HepG2 (cell line): Measurements from ENCODE around the gene KHNYN. TPM values are rescaled to one million over a fixed set of nuclear protein-coding genes. Genes with fewer than 3 reads are reported as not detected.

ENCODE experiments used
- HNF4G ChIP-seq, 2 experiments: sonication (generic) in 1 of 2; formaldehyde crosslinking in 1 of 2; IDR thresholded peaks; 2 replicates each; pipeline versions ENCODE4 v1.4.0 to v1.6.1; 2011 to 2020; ENCODE audit warnings: borderline replicate concordance in 2 of 2, low read depth in 2 of 2, mild to moderate bottlenecking in 2 of 2, low read length in 1 of 2, missing genetic modification reagents in 1 of 2, moderate library complexity in 1 of 2
- HNRNPK ChIP-seq: fragments of 200-400 bp; formaldehyde crosslinking; IDR thresholded peaks from 2 replicates; pipeline ENCODE4 v1.6.1; 2018; ENCODE audit warnings: low read length, low read depth, moderate library complexity, mild to moderate bottlenecking; ENCODE audit not compliant: poor library complexity, severe bottlenecking
- MEIS1 ChIP-seq: sonication (generic); formaldehyde crosslinking; IDR thresholded peaks from 2 replicates; pipeline ENCODE4 v1.9.0; 2021; ENCODE audit warnings: mild to moderate bottlenecking, missing genetic modification reagents, moderate library complexity, borderline replicate concordance
- MZF1 ChIP-seq: sonication (generic); formaldehyde crosslinking; IDR thresholded peaks from 2 replicates; pipeline ENCODE4 v1.8.1; 2023; ENCODE audit warnings: mild to moderate bottlenecking, missing genetic modification reagents, borderline replicate concordance
- NONO ChIP-seq, 2 experiments: fragments of 450-650 bp in 1 of 2; sonication (generic) in 1 of 2; formaldehyde crosslinking in 1 of 2; IDR thresholded peaks in 1 of 2; conservative IDR thresholded peaks in 1 of 2; 2 replicates each; pipeline versions ENCODE4 v1.6.1 to v1.8.0; 2017 to 2022; ENCODE audit warnings: mild to moderate bottlenecking in 1 of 2, missing genetic modification reagents in 1 of 2, moderate library complexity in 1 of 2
- PPARG ChIP-seq: conservative IDR thresholded peaks from 2 replicates; pipeline ENCODE4 v1.6.1; 2016; ENCODE audit warnings: missing biosample characterization, missing genetic modification reagents
- TARDBP ChIP-seq: sonication (generic); formaldehyde crosslinking; IDR thresholded peaks from 2 replicates; pipeline ENCODE4 v1.8.0; 2022; ENCODE audit warnings: mild to moderate bottlenecking, missing genetic modification reagents
- YY1 ChIP-seq: IDR thresholded peaks from 2 replicates; pipeline ENCODE4 v1.6.1; 2011; ENCODE audit warnings: low read length, low read depth, moderate library complexity, mild to moderate bottlenecking; ENCODE audit not compliant: insufficient read depth, insufficient replicate concordance
- ZBTB42 ChIP-seq: sonication (generic); formaldehyde crosslinking; IDR thresholded peaks from 2 replicates; pipeline ENCODE4 v1.5.0; 2020; ENCODE audit warnings: mild to moderate bottlenecking, missing genetic modification reagents
- ZNF530 ChIP-seq: sonication (generic); formaldehyde crosslinking; IDR thresholded peaks from 2 replicates; pipeline ENCODE4 v1.5.0; 2020; ENCODE audit warnings: low read depth, mild to moderate bottlenecking, missing genetic modification reagents
- ZNF543 ChIP-seq: sonication (generic); formaldehyde crosslinking; IDR thresholded peaks from 2 replicates; pipeline ENCODE4 v1.4.0; 2020; ENCODE audit warnings: mild to moderate bottlenecking, missing genetic modification reagents
- ZNF737 ChIP-seq: sonication (generic); formaldehyde crosslinking; IDR thresholded peaks from 2 replicates; pipeline ENCODE4 v1.5.0; 2020; ENCODE audit warnings: missing genetic modification reagents, mild to moderate bottlenecking, borderline replicate concordance
- polyA plus RNA-seq, 8 experiments: library from polyadenylated mRNA; depleted of rRNA in 3 of 8; stranded (reverse) in 7 of 8; unstranded in 1 of 8; fragments of >200 nt; fragmentation: Illumina TruSeq in 4 of 8; extraction: Trizol in 4 of 8; gene quantifications; 2 replicates each; pipeline versions ENCODE4 v1.2.1 to v1.2.3, GENCODE V29; 2011 to 2016; ENCODE audit warnings: low read depth in 4 of 8, missing spikeins in 1 of 8, mixed read lengths in 1 of 8; ENCODE audit not compliant: insufficient read depth in 1 of 8
- total RNA-seq, 5 experiments: library from RNA; depleted of rRNA; stranded (reverse); fragments of >200 nt; fragmentation: Illumina TruSeq; extraction: Trizol; gene quantifications; 2 replicates each; pipeline ENCODE4 v1.2.3, GENCODE V29; 2016; ENCODE audit warnings: low read depth in 1 of 5
- TF ChIP-seq, protein P1 (sequence below): sonication (generic); formaldehyde crosslinking; IDR thresholded peaks from 2 replicates; pipeline ENCODE4 v1.5.1; 2020; ENCODE audit warnings: missing genetic modification reagents, mild to moderate bottlenecking, borderline replicate concordance
- TF ChIP-seq, protein P2 (sequence below): sonication (generic); formaldehyde crosslinking; IDR thresholded peaks from 2 replicates; pipeline ENCODE4 v1.5.1; 2020; ENCODE audit warnings: mild to moderate bottlenecking, missing genetic modification reagents, moderate library complexity
- TF ChIP-seq, protein P3 (sequence below): sonication (generic); formaldehyde crosslinking; IDR thresholded peaks from 2 replicates; pipeline ENCODE4 v1.4.0; 2020; ENCODE audit warnings: missing genetic modification reagents
- TF ChIP-seq, protein P4 (sequence below): sonication (generic); formaldehyde crosslinking; IDR thresholded peaks from 2 replicates; pipeline ENCODE4 v1.4.0; 2020; ENCODE audit warnings: mild to moderate bottlenecking, missing genetic modification reagents
- TF ChIP-seq, protein P5 (sequence below): sonication (generic); formaldehyde crosslinking; IDR thresholded peaks from 2 replicates; pipeline ENCODE4 v1.8.0; 2022; ENCODE audit warnings: missing genetic modification reagents, mild to moderate bottlenecking, moderate library complexity, borderline replicate concordance
- TF ChIP-seq, protein P6 (sequence below): sonication (generic); formaldehyde crosslinking; IDR thresholded peaks from 2 replicates; pipeline ENCODE4 v1.4.0; 2020; ENCODE audit warnings: missing genetic modification reagents

KHNYN gene
- total and polyA plus RNA-seq, 2 of the 13 experiments (the other 11 are each of a cell fraction or from before 2014, with no cell fraction given): 52.8 to 75.7 TPM

DNA sequence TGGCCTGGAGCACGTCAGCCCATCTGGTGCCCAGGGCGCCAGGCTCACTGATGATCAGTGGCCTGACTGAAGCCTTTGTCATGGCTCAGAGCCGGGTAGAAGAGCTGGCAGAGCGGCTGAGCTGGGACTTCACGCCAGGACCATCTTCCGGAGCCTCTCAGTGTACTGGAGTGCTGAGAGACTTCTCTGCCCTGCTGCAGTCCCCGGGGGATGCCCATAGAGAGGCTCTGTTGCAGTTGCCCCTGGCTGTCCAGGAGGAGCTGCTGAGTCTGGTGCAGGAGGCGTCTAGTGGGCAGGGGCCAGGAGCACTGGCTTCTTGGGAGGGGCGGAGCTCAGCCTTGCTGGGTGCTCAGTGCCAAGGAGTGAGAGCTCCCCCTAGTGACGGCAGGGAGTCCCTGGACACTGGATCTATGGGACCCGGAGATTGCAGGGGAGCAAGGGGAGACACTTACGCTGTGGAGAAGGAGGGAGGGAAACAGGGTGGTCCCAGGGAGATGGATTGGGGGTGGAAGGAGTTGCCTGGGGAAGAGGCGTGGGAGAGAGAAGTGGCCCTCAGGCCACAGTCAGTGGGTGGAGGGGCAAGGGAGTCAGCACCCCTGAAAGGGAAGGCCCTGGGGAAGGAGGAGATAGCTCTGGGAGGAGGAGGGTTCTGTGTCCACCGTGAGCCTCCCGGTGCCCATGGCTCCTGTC, 2.0 kb downstream of the KHNYN start (continued):
- TF ChIP-seq, protein P1, sequence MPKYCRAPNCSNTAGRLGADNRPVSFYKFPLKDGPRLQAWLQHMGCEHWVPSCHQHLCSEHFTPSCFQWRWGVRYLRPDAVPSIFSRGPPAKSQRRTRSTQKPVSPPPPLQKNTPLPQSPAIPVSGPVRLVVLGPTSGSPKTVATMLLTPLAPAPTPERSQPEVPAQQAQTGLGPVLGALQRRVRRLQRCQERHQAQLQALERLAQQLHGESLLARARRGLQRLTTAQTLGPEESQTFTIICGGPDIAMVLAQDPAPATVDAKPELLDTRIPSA (CRISPR knock-in tag): no peak
- TF ChIP-seq PPARG (CRISPR knock-in tag): peak; percentile 55; the same call in 1 of the 2 replicates
- TF ChIP-seq, protein P2, sequence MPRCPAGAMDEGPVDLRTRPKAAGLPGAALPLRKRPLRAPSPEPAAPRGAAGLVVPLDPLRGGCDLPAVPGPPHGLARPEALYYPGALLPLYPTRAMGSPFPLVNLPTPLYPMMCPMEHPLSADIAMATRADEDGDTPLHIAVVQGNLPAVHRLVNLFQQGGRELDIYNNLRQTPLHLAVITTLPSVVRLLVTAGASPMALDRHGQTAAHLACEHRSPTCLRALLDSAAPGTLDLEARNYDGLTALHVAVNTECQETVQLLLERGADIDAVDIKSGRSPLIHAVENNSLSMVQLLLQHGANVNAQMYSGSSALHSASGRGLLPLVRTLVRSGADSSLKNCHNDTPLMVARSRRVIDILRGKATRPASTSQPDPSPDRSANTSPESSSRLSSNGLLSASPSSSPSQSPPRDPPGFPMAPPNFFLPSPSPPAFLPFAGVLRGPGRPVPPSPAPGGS (CRISPR knock-in tag): peak; percentile 12; the same call in 1 of the 2 replicates
- TF ChIP-seq, protein P3, sequence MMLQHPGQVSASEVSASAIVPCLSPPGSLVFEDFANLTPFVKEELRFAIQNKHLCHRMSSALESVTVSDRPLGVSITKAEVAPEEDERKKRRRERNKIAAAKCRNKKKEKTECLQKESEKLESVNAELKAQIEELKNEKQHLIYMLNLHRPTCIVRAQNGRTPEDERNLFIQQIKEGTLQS: no peak
- no peak; the same call in 1 of the 2 replicates for TF ChIP-seq MEIS1 (CRISPR knock-in tag)
- no peak for TF ChIP-seq HNF4G (IDR thresholded peaks at IDR 0.05; ENCODE audit: borderline replicate concordance, low read depth, low read length)
- TF ChIP-seq HNF4G (CRISPR knock-in tag; IDR thresholded peaks at IDR 0.05; ENCODE audit: borderline replicate concordance, low read depth): peak; percentile 69; the same call in 1 of the 2 replicates
- TF ChIP-seq MZF1: no peak
- peak; percentile 46 for TF ChIP-seq TARDBP (CRISPR knock-in tag)
- TF ChIP-seq NONO (IDR thresholded peaks at IDR 0.05): no peak
- peak; percentile 96 for TF ChIP-seq NONO (CRISPR knock-in tag; conservative IDR thresholded peaks at IDR 0.05)
- TF ChIP-seq, protein P4, sequence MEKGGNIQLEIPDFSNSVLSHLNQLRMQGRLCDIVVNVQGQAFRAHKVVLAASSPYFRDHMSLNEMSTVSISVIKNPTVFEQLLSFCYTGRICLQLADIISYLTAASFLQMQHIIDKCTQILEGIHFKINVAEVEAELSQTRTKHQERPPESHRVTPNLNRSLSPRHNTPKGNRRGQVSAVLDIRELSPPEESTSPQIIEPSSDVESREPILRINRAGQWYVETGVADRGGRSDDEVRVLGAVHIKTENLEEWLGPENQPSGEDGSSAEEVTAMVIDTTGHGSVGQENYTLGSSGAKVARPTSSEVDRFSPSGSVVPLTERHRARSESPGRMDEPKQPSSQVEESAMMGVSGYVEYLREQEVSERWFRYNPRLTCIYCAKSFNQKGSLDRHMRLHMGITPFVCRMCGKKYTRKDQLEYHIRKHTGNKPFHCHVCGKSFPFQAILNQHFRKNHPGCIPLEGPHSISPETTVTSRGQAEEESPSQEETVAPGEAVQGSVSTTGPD: no peak
- no peak for TF ChIP-seq HNRNPK
- TF ChIP-seq, protein P5, sequence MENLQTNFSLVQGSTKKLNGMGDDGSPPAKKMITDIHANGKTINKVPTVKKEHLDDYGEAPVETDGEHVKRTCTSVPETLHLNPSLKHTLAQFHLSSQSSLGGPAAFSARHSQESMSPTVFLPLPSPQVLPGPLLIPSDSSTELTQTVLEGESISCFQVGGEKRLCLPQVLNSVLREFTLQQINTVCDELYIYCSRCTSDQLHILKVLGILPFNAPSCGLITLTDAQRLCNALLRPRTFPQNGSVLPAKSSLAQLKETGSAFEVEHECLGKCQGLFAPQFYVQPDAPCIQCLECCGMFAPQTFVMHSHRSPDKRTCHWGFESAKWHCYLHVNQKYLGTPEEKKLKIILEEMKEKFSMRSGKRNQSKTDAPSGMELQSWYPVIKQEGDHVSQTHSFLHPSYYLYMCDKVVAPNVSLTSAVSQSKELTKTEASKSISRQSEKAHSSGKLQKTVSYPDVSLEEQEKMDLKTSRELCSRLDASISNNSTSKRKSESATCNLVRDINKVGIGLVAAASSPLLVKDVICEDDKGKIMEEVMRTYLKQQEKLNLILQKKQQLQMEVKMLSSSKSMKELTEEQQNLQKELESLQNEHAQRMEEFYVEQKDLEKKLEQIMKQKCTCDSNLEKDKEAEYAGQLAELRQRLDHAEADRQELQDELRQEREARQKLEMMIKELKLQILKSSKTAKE: no peak; the same call in 1 of the 2 replicates
- TF ChIP-seq YY1: peak; percentile 73
- no peak for TF ChIP-seq ZNF737 (CRISPR knock-in tag)
- TF ChIP-seq ZNF543 (CRISPR knock-in tag): no peak
- no peak for TF ChIP-seq ZBTB42 (CRISPR knock-in tag)
- TF ChIP-seq, protein P6, sequence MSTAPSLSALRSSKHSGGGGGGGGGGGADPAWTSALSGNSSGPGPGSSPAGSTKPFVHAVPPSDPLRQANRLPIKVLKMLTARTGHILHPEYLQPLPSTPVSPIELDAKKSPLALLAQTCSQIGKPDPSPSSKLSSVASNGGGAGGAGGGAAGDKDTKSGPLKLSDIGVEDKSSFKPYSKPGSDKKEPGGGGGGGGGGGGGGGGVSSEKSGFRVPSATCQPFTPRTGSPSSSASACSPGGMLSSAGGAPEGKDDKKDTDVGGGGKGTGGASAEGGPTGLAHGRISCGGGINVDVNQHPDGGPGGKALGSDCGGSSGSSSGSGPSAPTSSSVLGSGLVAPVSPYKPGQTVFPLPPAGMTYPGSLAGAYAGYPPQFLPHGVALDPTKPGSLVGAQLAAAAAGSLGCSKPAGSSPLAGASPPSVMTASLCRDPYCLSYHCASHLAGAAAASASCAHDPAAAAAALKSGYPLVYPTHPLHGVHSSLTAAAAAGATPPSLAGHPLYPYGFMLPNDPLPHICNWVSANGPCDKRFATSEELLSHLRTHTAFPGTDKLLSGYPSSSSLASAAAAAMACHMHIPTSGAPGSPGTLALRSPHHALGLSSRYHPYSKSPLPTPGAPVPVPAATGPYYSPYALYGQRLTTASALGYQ (CRISPR knock-in tag): no peak
- TF ChIP-seq ZNF530 (CRISPR knock-in tag): no peak
